IPS DF 19.7 (cell line): Measurements from ENCODE around the gene SMG6.

ENCODE experiments used
- DNase-seq: peaks from one replicate; pipeline ENCODE4 v3.0.0-alpha.2; 2013; ENCODE audit warnings: low read depth, low spot score

Gene SMG6

GRCh38 chr17:2076087-2076984 is 227.2 kb downstream of the SMG6 start:
- DNase-seq = no peak

GRCh38 chr17:2075336-2076086 is 228.1 kb downstream of the SMG6 start:
- no peak for DNase-seq

- no peak for DNase-seq
These were observed 228.7 kb downstream of the SMG6 start for GRCh38 chr17:2074919-2075318.

- no peak for DNase-seq
These were observed 231.9 kb downstream of the SMG6 start for GRCh38 chr17:2071455-2072281.

GRCh38 chr17:2071024-2071385 is 232.6 kb downstream of the SMG6 start:
- no peak for DNase-seq

- no peak for DNase-seq
These were observed 233.2 kb downstream of the SMG6 start for GRCh38 chr17:2070241-2071023.

GRCh38 chr17:2068519-2069051 is 235.0 kb downstream of the SMG6 start:
- DNase-seq = no peak

GRCh38 chr17:2068031-2068518 is 235.5 kb downstream of the SMG6 start:
- DNase-seq = no peak

- no peak for DNase-seq
These were observed 236.0 kb downstream of the SMG6 start for GRCh38 chr17:2067608-2068024.

GRCh38 chr17:2067048-2067561 is 236.5 kb downstream of the SMG6 start:
- no peak for DNase-seq

GRCh38 chr17:2065949-2066400 is 237.6 kb downstream of the SMG6 start:
- no peak for DNase-seq

GRCh38 chr17:2064980-2065785 is 238.4 kb downstream of the SMG6 start:
- no peak for DNase-seq

GRCh38 chr17:2064520-2064971 is 239.0 kb downstream of the SMG6 start:
- no peak for DNase-seq

- DNase-seq = no peak
These were observed 239.5 kb downstream of the SMG6 start for GRCh38 chr17:2064147-2064489.

- no peak for DNase-seq
These were observed 240.1 kb downstream of the SMG6 start for GRCh38 chr17:2063261-2064146.

GRCh38 chr17:2062571-2063183 is 240.9 kb downstream of the SMG6 start:
- no peak for DNase-seq

GRCh38 chr17:2061441-2061958 is 242.1 kb downstream of the SMG6 start:
- no peak for DNase-seq
